NCI-H2107 treated with DMSO at 0.1 percent for 48 hours (cell line): ENCODE measurements around the gene PDE4D.

Source experiments
- DNase-seq: peaks from one replicate; lab custom pipeline; 2025; ENCODE audit not compliant: unreplicated experiment; lab: John Stamatoyannopoulos, UW

PDE4D gene

DNA sequence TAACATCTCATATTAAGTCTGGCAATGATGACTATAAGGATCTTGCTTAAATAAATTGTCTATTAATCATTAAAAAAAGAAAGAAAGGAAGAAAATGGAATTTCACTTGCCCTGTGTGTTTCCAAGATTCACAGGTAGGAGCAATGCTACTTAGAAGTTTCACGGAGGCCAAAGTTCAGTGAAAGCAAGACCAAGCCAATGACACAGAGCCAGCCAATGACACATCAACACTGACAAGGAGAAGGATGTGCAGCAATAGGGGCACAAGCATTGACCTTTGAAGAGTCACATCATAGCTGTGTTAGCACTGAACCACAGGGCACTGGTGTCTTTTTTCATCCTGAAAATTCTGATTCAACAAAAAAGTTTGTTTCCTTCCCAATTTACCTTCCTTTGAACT is 364.3 kb downstream of the PDE4D start:
- no peak for DNase-seq

DNA sequence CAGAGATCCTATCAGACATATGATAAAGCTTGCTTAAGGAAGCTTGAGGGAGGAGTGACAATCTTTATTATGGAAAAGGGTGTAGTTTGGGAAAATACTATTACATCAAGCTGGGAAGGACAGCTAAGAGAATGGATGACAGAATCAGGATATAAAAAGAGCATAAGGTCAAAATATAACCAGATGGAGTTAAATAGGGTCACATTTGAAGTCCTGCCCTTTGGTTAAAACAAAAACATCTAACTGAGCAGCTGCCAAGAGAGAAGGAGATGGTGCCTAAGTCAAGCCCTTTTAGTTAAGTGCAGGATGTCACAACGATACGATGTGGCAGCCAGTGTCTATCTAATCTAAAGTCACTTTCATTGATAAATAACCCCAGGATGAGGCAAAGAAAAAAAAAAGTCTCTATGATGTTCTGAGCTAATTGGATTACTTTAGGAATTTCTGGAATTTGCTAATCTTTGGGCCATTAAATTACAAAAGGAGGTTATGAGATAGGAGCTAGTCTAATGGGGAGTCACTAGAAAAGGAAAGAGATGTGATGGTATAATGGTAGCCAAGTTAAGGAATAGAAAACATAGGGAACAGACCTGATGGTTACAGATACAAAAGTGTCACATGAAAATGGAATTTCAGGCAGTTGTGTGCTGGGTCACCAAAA is 365.2 kb downstream of the PDE4D start:
- DNase-seq = no peak

DNA sequence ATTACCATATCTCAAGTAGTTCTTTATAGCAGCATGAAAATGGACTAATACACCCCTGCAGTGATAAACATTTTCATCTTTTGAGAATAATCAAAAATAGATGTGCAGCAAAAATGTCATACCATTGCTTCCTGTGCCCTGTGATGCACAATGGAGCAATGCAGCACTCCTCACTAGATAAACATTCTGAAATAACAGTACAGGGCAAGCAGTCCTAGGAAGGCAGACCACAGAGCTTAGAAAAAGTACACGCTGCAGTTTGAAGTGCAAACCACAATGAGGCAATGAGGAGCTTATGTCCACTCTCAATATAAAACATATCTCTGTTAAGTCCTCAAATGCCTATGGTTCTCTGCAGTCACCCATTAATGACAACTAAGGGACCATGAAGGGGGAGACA is 367.6 kb downstream of the PDE4D start:
- DNase-seq = no peak

DNA sequence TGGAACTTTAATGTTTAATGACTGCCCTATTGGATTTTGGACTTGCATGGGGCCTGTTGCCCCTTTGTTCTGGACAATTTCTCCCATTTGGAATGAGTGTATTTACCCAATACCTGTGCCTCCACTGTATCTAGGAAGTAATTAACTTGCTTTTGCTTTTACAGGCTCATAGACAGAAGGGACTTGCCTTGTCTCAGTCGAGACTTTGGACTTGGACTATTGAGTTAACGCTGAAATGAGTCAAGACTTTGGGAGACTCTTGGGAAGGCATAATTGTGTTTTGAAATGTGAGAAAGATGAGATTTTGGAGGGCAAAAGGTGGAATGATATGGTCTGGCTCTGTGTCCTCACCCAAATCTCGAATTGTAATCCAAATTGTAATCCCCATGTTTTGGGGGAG is 368.2 kb downstream of the PDE4D start:
- DNase-seq = no peak

DNA sequence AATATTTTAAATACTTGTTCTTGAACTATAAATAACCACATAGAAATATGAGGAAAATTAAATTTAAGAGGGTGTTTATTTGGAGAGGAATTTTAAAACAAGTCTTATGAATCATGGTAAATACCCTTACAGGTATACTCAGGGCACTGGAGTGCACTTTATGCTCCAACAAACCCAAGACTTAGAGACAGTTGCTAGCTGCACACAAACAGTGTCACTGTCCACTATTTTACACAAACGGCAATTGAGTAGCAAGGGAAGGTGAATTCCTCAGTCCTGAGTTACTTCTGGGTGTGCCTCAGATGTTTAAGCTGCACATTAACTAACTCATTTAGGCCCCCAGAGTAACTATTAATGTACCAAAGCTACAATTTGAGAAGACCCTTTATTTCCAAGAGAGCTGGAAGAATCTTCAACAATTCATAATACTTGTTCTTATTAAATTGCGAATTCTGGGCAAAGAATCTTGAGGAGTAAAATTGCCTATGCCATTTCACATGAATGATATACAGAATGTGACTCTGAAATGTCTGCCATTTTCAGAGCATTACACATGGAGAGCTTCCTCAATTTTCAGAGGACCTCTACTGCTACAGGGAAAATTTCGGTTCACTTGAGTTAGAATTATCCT is 371.2 kb downstream of the PDE4D start:
- no peak for DNase-seq

- no peak for DNase-seq
These were observed 372.1 kb downstream of the PDE4D start for GRCh38 chr5:59521476-59521875.

GRCh38 chr5:59519338-59519737 is 374.2 kb downstream of the PDE4D start:
- no peak for DNase-seq

DNA sequence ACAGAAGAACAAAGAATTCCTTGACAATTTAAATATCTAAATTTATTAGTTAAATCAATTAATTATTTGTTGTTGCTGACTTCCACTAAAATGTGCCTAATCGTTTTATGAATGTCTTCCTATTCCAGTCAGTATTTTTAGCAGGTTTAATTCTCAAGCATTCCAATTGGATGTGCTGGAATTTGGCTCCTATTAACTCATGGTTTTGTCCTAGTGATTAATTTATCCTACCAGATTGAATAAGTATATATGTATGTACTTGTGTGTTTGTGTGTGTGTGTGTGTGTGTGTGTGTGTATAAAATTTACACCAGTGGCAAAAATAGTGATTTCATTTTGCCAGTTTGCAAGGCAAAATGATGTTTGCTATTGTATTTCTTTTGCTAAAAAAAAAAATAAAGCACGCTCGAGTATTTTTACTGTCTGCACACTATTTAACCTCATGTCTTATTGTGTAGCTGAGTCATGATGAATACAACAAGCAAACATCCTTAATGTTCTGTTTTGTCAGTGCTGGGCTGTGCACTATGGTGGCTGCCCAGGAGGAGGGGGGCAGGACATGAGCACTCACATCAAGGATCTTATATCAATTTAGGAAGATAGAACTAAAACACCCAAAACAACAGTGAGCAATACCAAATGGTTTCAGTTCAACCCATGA is 375.5 kb downstream of the PDE4D start:
- DNase-seq = no peak

DNA sequence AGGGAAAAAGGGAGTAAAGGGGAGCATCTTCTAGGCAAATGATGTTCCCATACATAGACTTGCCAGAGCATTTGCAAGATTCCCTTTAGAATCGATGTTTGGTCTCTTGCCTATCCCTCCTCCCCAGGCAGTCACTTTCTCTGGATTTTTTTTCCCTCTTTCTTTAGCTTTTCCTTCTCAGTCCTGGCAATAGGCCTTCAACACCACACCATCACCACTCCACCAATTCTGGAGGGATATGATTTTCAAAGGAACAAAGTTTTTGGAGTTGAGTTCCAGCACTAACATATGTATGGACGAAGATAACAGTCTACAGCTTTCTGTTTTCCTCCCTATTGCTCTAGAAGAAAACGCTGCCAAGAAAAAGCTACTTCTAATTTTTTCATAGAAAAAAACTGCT is 377.4 kb downstream of the PDE4D start:
- DNase-seq = no peak

DNA sequence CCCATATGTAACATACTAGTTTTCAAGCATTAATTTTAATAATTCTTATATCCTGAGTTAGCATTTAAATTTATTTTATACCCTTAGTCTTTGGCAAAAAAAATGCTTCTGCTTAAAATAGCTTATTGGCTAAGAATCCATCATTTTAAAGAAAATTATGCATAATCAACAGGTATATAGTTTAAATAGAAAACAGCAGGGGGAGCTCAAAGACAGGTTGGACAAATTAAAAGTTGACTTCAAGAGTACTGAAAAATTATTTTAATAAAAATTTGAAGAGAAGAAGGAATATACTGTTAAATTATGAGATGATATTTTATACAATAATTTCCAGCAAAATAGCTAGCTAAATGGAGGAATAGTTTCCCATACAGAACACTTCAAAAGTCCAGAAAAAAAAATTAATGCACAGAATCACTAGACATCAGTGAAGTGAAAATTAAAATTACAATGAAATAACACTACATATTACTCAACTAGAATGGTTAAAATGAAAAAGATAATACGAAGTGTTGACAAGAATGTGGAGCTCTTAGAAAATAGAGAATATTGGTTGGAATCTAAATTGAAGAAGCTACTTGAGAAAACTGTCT is 387.1 kb downstream of the PDE4D start:
- DNase-seq = peak; percentile 38

DNA sequence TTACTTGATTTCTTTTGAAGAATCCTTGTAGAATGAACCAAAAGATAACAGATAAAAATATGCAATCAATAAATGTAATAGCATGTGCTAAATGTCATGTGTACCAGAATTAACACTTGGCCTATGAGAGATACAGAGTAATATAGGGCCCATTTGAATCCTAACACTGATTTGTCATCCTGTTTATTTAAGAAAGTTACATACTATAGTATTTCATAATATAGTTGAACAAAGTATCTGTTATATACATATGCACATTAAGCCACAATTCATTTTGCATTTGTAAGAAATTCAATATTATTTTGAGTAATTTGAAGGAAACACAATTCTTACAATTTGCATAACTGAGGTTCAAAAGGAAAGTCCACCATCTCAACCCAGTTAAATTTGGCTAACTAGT is 389.5 kb downstream of the PDE4D start:
- no peak for DNase-seq

GRCh38 chr5:59503220-59503619 is 390.3 kb downstream of the PDE4D start:
- DNase-seq = no peak

- no peak for DNase-seq
These were observed 392.2 kb downstream of the PDE4D start for GRCh38 chr5:59501316-59501715.

- DNase-seq = no peak
These were observed 393.5 kb downstream of the PDE4D start for GRCh38 chr5:59500014-59500413.

DNA sequence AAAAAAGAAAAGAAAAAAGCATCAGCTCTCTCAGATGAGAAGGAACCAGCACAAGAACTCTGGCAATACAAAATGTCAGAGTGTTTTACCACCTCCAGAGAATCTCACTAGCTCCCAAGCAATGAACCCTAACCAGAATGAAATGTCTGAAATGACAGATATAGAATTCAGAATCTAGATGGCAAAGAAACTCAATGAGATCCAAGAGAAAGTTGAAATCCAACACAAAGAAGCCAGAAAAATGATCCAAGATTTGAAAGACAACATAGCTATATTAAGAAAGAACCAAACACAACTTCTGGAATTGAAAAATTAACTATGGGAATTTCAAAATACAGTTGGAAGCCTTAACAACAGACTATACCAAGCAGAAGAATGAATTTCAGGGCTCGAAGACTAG is 396.3 kb downstream of the PDE4D start:
- DNase-seq = no peak

DNA sequence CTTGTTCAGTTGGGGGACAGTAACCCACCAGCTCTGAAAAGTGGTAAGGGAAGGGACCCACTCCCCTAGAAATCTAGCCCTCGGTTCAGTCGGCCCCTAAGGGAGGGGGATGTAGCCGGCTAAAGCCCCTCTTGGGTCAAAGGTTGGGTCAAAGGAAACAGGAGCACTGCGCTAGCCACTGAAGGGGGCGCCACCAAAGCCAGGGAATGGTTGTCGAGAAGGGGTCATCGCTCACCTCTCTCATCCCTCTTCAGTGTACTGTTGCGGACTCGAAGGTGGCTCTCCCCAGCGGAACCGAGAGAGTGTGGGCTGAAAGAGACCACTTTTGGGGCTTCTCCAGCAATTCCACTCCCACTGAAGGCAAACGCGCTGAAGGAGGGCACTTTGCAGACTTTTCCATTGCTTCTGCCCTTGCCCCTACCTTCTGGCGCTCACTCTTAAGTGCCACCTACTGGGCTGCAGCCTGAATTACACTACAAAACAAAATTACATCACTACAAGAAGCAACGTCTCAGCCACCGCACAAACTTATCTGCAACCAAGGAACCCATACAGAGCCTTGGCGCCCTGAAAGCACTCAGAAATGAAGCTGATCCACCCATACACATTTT is 396.9 kb downstream of the PDE4D start:
- no peak for DNase-seq

GRCh38 chr5:59491945-59492344 is 401.6 kb downstream of the PDE4D start:
- DNase-seq = no peak

GRCh38 chr5:59489551-59489950 is 404.0 kb downstream of the PDE4D start:
- no peak for DNase-seq

- no peak for DNase-seq
These were observed 405.5 kb downstream of the PDE4D start for GRCh38 chr5:59487772-59488729.

DNA sequence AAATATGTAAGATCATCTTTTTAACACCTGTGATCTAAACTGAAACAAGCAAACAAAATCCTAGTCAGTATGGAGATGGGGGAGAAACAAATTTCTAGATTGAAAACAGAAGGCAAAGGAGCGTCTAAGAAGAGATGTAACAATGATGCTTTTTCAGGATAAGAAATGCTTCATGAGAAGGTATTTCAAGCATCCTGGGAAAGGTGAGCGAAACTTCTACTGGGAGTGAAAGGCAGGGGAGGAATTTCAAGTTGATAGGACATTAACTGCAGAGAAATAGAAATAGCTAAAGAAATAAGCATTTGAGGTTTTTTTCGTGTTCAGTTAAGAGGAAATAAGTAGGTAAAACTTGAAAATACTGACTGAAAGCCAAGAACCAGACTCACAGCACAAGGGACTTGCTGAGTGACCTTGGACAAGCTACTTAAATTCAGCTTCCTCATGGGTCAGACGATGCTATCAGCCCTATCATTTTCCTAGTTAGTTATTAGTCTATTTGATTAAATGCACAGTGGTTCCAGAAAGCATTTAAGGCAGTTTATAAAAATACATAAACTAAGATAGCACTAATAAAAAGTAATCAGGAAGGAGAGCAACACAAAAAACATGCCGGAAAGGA is 406.3 kb downstream of the PDE4D start:
- DNase-seq = no peak
